Stimulated activated CD4-positive, alpha-beta T cell treated with anti-CD3 and anti-CD28 coated beads, Interleukin-12 subunit alpha, Interleukin-12 subunit beta, amount 100 ng/mL, for 48 hours (primary cell): ENCODE measurements around the gene NFATC2.

Source experiments
- DNase-seq, 3 donors: peaks; one replicate each; pipeline ENCODE4 v3.0.0-alpha.2; 2020; ENCODE audit warnings: low read depth in 2 of 3, low spot score in 1 of 3

The NFATC2 gene

DNA sequence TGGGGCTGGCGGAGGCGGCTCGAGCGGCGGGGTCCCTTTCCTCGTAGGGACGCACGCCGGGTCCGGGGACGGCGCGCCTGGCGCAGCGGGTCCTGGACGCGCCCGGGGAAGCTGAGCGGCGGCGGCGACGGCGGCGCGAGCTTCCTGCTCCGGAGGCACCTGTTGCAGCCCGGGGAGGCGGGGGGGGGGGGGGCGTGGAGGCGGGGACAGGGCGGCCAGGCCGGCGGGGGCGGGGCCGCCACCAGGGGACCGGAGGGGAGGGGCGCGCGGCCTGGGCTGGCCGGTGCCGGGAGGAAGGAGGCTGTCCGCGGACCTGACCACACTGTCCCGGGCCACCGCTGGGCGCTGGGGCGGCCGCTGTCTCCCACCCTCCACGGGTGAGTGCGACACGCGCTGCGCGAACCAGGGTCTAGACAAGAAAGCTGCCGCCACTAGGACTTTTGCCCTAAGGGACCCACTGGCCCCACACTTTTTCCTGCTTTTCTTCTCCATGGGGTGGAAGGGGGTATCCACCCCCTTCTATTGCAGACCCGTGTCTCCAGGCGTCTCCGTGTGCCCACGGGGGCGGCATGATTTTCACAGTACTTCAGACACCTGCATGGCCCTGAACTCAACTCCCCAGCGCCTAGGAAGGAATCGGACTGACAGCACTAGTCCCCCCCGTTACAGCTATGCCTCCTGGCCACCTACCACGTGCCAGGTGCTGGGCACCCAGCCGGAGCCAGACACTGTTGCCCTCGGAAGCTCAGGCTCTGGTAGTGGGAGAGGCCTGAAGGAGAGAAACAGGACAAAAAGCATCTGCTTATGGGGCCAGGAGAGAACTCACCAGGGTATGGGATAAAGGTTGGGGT lies at the start of gene NFATC2:
TSS of gene NFATC2 (minus strand) at position 149 of the 851 bp plus-strand sequence. CDS start 220 bp downstream, outside the sequence.
- peak in 1 of 3 donors; percentile 41 for DNase-seq

DNA sequence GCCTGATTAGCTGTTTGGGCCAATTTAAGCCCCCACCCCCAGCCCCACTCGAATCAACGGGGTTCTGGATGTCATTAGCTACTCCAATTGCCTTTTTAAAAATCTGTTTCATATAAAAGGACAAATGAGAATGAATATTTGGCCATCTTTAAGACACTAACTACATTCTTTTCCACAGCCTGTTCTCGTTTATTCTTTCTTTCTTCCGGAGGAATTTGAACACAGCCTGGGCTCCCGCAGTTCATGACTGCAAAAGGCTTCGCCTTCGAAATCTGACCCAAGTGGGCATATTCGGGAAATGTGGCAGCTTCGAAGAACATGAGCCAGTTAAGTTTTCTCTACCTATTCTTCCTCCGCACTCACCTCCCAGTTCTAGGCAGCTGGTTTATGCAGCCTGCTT lies 49.4 kb upstream of the NFATC2 start:
- DNase-seq, result no peak

GRCh38 chr20:51588762-51589161 lies 46.2 kb upstream of the NFATC2 start:
- DNase-seq, result no peak

DNA sequence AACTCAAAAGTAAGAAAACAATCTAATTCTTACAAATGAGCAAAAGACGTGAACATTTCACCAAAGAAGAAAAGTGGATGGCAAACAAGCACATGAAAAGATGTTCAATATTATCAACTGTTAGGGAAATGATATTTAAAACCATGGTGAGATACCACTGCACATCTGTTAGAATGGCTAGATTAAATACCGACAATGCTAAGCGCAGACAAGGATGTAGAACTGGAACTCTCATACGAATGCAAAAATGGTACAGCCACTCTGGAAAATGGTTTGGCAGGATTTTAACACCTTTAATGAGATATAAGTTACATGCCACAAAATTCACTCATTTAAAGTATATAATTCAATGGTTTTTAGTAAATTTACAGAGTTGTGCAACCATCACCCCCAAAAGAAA lies 44.6 kb upstream of the NFATC2 start:
- no peak for DNase-seq

- DNase-seq, result no peak
Measured at GRCh38 chr20:51586005-51586440, 43.5 kb upstream of the NFATC2 start.

- no peak for DNase-seq
Measured at GRCh38 chr20:51585148-51585547, 42.6 kb upstream of the NFATC2 start.

DNA sequence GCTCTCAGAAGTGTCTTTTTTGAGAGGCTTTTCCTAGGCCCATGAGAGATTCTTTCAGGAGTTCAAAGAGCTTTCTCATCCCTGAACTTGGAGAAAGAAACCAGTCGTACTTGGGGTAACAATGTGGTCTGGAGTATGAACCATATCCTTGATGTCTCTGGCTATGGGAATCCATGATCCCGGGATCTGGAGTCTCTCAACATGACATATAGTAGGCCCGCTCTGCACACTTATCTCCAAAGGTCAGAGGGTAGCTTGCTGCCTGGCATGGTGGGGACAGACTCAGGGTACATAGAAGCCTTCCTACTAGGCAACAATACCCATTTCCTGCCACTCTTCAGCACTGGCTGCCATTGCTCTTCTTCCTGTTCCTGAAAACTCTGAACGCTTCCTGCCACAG lies 42.2 kb upstream of the NFATC2 start:
- DNase-seq, result no peak

- DNase-seq, result no peak
Measured at GRCh38 chr20:51584116-51584515, 41.6 kb upstream of the NFATC2 start.

GRCh38 chr20:51583499-51583898 lies 41.0 kb upstream of the NFATC2 start:
- DNase-seq, result no peak

- no peak for DNase-seq
Measured at GRCh38 chr20:51583073-51583472, 40.6 kb upstream of the NFATC2 start.

DNA sequence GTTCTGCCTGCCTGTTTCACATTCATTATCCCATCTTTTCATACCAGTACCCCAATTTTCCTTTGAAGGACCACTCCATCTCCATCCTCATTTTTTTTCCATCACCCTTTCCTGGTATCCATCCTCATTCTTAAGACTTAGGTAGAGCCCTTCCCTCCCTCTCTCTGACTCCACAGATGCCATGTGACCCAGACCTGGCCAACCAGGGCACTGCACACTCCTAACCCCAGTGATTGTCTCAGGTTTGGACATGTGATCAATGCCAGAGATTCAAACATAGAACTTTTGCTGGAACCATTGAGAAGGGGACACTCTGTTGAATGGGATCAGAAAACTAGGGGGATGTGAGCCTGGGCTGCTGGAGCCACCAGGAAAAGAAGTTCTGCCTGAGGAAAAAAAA lies 39.1 kb upstream of the NFATC2 start:
- no peak for DNase-seq

GRCh38 chr20:51579137-51579536 lies 36.6 kb upstream of the NFATC2 start:
- no peak for DNase-seq

GRCh38 chr20:51578145-51578459 lies 35.6 kb upstream of the NFATC2 start:
- DNase-seq, result no peak

- DNase-seq, result no peak
Measured at GRCh38 chr20:51577432-51578144, 35.1 kb upstream of the NFATC2 start.

DNA sequence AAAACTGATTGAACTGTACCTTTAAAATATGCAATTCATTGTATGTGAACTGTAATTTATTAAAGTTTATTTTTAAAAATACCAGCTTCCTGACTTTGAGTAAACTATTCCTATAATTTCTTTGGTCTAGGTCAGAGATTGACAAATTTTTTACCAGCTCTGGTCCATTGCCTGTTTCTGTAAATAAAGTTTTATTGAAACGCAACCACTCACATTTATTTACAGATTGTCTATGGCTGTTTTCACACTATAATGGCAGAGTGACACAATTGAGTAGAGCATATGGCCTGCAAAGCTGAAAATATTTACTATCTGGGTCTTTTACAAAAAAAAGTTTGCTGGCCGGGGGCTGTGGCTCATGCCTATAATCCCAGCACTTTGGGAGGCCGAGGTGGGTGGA lies 33.0 kb upstream of the NFATC2 start:
- no peak for DNase-seq

- peak in 2 of 3 donors; percentile 35 to 42 for DNase-seq
Measured at GRCh38 chr20:51574248-51575033, 31.9 kb upstream of the NFATC2 start.

GRCh38 chr20:51573576-51574243 lies 31.2 kb upstream of the NFATC2 start:
- no peak for DNase-seq

GRCh38 chr20:51571460-51571794 lies 28.9 kb upstream of the NFATC2 start:
- DNase-seq, result no peak

GRCh38 chr20:51570739-51571459 lies 28.4 kb upstream of the NFATC2 start:
- no peak for DNase-seq
